Hematopoietic multipotent progenitor cell treated with erythropoietin and hydrocortisone succinate and interleukin-3 and kit ligand, for 8 days (in vitro differentiated cells): ENCODE data around the gene CDK19.
"Not testable (repeated sequence)": the region's sequence is repeated elsewhere in the genome, so short reads cannot be mapped to it uniquely, and the experiment has no call there.

Experiments used
- DNase-seq: peaks from one replicate; pipeline ENCODE4 v3.0.0-alpha.2; 2015

Gene CDK19

DNA sequence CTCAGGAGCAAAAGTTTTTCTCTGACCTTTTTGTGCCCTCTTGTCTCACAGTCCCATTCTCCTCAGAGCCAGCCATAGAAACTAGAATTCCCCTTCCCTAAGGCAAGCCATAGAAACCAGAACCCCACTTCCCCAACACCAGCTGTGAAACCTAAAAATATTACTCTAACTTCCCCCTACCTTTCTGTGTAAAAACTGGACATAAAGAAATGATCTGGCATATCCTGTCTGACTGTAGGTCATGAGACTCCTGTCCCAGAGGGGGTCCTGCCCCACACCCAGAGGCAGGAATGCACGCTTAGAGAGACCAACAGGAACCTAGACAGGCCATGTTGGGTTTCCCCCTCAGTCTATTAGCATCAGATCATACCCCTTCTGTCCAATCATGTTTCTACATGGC is 198.2 kb downstream of the CDK19 start:
- DNase-seq = no peak

DNA sequence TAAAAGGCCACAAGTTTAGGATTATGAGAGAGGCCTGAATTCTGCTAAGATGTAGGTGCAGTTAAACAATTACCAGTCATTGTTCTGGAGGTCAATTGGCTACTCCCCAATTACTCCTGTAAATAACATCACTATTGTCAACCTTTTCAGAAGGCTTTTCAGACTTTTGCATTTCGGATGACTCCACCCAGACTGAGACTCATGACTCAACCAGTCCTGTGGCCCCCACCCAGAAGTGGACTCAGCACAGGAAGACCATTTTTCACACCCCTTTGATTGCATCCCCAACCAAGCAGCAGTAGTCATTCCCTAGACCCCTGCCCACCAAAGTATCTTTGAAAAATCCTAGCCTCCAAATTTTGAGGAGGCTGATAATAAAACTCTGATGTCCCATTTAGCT is 199.5 kb downstream of the CDK19 start:
- DNase-seq = no peak

DNA sequence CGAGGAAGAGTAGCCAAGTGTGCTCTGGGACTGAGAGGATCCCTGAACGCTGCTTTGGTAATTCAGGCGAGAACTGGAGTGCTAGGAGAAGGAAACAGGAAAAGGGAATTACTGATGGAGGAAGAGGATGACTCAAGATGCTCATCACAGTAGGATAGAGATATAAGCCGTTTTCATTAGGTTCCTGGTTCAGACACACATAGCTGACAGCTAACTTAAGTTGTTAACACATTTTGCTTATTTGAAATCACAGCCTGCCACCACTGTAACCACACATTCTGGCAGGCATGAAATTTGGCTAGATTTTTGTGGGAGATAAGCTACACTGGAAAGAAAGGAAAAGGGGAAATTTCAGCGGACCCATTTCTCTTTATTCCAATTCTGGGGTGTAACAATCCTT is 200.7 kb downstream of the CDK19 start:
- DNase-seq = no peak

DNA sequence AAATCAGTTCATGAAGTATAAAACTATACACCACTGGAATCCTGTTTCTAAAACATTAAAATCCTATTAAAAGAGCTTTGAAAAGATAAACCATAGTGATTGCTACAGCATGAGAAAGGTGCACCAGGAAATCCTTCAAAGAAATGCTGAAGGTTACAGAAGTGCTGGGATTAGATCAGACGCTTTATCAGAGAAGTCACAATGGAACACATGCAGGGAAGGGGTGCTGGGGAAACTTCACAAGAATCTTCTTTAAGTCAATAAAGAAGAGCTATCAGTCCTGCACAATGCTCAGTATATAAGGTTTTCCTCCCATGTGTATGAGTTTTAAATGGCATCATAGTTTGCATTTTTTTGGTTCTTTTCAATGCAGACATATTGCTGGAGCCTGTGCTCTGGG is 201.2 kb downstream of the CDK19 start:
- DNase-seq = no peak

DNA sequence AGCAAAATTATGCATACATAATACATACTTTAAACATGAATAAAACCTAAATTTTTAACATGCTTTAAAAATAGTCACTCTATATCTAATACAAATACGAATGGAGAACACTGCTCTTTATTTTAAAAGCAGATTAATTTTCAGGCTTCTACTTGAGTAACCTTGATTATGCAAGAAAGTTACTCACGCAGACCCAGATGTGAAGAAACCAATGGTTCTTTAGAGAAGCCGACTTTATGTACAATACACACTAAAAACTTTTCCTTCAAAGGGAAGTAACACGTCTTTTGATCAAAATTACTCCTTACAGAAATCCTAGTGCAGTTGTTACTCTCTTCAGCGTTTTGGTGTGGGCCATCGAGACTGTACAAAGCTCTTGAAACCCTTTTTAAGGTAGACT is 201.9 kb downstream of the CDK19 start:
- DNase-seq = no peak

DNA sequence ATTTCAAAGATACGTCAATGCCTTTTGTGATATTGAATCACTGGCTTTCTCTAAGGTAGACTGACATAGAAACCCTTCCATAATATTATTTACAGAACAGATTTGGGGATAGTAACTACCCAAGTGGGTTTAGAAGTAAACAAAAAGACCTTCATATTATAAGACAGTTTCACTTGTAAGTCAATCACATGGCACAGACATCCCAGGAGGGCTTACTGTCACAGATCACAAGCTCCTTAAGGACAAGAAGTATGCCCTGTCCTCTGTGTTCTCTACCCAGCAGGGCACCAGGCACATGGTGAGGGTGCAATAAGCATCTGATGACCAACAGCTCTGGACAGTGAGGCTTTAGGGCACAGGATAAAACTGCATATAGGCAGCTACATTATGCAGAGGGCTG is 203.0 kb downstream of the CDK19 start:
- DNase-seq = no peak

DNA sequence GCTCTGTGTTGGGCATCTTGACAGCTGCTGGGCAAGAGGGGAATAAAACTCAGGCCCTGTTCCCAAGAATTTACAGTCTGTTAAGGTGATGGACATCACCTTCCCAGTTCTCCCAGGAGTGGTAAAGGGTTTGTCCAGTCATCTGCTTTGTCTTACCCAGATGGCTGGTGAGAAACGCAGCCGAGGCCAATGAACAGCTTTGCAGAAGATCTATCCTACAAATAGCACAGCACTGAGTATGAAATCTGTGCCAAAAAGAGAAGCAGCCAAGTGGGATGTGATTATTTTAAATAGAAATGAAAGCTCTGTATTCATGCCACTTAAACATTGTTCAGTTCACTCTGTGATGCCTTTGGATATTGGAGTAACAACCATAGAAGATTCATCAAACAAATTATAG is 206.2 kb downstream of the CDK19 start:
- no peak for DNase-seq

DNA sequence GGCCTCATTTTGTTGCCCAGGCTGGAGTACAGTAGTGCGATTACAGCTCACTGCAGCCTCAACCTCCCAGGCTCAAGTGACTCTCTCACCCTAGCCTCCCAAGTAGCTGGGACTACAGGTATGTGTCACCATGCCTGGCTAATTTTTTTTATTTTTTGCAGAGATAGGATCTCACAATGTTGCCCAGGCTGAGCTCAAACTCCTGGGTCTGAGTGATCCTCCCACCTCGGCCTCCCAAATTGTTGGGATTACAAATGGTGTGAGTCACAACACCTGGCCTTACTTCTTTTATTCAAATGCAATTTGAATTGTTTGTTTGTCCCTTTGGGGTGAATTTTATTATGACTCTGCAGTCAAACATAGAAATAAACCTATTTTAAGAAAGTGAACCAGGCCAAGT is 207.1 kb downstream of the CDK19 start:
- no peak for DNase-seq

DNA sequence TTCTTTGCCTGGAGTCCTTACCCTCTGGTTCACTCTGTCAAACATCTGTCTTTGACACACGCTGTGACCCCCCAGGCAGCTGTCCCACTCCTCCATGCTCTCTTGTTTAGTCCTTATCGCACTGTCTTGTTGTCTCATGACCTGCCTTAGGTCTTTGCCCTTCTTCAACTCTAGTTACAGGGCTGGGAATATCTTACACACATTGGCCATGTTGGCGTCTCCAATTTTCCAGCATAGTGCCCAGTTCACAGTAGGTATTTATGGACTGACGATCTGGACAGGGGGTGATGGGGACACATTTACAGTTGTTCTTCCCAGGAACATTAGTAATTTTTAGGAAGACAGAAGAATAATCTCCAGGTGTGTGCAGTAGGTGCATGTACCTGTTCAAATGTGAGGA is 209.1 kb downstream of the CDK19 start:
- DNase-seq = no peak

DNA sequence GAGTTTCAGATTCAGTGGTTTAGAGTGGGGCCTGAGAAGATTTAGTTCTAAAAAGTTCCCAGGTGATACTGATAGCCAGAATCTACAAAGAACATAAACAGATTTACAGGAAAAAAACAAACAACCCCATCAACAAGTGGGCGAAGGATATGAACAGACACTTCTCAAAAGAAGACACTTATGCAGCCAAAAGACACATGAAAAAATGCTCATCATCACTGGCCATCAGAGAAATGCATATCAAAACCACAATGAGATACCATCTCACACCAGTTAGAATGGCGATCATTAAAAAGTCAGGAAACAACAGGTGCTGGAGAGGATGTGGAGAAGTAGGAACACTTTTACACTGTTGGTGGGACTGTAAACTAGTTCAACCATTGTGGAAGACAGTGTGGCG is 214.6 kb downstream of the CDK19 start:
- not testable (repeated sequence) for DNase-seq

DNA sequence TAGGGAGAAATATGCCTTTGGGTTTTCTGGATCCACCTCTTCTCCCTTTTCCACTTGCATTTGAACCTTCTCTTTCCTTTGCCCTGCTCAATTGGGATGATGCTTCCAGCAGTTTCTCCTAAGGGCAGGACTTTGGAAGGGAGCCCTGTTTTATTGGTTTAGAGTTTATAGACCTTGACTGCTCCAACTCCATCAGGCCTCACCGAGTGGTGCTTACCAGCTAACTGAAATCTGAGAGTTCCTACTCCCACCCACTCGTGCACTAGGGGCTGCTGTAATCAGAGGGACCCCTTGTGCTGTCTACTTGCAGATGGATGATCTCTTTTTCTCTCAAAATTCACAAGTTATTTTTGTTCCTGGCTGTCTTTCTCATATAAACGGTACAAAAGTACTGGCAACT is 217.5 kb downstream of the CDK19 start:
- DNase-seq = no peak

DNA sequence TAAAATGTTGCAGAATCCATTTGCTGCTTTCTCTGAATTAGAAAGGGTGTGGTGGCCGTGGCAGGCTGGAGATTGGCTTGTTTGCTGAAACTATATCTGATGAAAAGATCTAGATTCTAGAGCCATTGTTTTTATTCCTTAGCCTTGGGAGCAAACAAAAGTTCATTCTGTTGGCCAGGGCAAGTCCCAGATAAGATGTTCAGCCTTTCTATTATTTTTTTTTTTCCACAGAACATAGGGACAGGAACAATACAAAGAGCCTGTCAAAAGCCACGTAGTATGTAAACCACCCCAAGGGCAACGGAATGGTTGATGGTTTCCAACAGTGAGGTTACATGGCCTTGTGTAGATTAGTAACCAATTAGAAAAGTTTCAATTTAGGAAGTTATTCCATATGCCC is 218.9 kb downstream of the CDK19 start:
- DNase-seq = no peak

DNA sequence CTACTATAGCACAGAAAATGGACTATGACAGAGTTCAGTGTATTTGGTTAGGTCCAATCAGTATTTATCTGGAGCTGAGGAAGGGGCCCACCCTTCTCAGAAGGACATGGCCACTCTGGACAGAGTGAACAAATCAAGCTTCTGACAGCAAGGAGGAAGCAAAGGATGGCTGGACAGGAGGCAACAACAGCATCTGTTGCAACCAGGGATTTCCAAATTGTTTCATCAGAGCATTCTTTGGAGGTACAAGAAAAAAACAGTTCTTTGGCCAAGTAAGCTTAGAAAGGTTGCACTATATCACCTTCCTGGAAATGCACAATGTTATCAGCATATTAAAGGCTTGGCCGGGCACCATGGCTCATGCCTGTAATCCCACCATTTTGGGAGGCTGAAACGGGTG is 220.2 kb downstream of the CDK19 start:
- DNase-seq = no peak

DNA sequence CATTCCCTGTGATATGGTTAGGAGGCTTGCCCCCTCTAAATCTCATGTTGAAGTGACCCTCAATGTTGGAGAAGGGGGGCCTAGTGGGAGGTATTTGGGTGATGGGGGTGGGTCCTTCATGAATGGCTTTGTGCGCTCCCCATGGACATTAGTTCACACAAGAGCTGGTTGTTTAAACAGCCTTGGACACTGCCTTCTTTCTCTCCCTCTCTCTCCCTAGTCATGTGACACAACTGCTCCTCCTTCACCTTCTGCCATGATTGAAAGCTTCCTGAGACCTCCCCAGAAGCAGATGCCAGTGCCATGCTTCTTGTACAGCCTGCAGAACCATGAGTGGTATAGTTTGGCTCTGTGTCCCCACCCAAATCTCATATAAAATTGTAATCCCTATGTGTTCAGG is 221.6 kb downstream of the CDK19 start:
- DNase-seq = no peak

DNA sequence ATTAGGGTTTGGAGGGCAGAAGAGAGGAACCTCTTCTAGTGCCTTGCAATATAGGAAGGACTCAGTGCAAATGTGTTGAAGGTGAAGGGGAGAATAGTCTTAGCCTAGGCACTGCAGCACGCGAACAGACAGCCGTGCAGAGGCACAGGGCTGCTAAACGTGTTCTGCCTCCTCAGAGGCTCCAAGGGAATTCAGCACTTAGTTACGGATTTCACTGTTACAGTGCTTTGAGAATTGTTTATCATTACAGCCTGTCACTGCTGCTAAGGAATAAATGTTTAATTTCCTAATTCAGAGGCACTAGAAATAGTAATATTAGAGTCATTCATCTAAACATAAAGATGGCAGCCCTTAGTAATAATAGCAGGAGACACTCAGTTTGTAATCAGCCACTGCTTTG is 222.5 kb downstream of the CDK19 start:
- DNase-seq = no peak

DNA sequence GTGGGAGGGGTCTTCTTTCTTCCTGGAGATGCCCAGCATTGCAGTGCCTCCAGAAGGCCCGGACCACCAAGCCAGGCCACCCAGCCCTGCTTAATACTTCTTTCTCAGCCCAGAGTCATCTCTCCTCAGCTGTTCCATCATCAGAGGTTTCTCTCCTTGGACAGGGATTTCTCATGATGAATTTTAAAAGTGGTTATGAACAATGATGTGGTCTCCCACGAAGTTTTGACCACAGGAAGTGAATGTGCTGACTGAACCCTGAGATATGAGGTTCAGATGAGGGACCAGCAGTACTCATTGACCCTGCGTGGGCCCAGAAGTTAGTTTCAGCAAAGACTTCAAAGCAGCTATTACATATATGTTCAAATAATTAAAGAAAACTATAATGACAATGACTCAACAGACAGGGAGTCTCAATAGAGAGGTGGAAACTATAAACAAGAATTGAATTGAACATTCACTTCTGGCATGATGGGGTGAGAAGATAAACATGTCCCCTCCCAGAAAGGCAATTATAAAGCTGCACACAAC is 224.4 kb downstream of the CDK19 start:
- no peak for DNase-seq

DNA sequence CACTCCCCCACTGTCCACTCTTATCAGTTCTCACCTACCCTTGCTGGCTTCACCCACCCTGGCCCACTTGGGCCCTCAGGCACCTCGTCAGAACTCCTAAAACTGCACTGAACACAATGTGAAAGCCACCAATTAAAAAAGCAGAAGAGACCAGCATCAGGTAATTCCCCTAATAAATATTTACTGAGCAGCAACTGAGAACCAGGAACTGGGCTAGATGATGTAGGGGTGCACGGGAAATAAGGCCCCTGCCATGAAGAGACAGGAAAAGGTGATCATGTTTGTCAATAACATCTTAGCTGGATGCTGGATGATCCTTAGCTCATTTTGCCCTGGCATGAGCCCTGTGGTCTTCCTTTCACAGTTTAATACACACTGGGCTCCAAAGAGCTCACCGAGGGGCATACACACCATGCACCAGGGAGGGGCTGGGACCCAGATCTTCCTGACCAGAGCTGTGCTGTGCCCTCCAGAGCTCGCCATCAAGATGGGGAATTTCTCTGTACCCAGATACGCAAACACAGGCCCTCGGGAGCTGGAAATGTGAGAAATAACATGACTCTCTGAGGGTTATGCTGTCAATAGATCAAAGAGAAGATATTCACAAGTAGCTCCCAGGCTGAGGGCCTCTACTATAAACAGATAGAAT is 225.3 kb downstream of the CDK19 start:
- no peak for DNase-seq

DNA sequence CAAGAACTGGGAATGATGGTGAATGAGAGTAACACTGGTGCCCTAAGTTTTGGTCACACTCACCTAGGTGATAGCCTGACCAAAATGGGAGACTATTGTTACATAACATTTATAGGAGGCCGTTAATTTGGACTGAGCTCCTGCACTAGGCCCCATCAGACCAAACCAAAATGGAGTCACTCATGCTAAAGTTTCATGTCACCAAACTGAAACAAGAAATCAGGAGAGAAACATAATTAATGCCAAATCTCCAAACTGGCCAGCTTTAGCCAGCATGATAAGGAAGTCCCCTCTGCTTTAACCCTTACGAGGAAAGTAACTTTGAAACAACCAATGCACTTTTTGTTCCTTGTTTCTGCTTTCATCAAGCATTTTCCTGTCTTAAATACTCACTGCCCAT is 227.9 kb downstream of the CDK19 start:
- DNase-seq = no peak

DNA sequence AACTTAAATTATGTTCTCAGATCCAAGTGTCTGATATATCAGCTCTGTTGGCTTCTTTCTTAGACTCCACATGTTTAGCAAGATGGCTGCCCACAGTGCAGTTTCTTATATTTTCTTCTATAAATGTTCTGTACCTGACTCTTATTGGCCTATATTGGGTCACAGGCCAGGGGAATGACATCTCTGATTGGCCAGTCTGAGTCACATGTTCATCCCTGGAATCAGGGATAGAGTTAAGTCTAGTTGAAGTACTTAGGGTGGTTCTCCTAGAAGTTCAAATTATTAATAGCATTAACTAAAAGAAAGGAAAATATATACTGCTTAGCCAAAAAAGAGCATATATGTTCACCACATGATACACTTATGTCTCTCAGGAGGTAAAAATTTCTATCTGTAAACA is 233.6 kb downstream of the CDK19 start:
- DNase-seq = no peak

DNA sequence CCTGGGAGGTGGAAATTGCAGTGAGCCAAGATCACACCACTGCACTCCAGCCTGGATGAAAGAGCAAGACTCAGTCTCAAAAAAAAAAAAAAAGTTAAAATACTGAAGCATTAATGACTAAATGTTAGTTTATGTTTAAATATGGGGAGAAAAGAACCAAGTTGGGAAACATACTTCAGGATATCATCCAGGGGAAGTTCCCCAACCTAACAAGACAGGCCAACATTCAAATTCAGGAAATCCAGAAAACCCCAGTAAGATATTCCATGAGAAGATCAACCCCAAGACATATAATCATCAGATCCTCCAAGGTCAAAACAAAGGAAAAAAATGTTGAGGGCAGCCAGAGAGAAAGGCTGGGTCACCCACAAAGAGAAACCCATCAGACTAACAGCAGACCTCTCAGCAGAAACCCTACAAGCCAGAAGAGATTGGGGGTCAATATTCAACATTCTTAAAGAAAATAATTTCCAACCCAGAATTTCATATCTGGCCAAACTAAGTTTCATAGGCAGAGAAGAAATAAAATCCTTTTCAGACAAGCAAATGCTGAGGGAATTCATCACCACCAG is 237.6 kb downstream of the CDK19 start:
- not testable (repeated sequence) for DNase-seq

DNA sequence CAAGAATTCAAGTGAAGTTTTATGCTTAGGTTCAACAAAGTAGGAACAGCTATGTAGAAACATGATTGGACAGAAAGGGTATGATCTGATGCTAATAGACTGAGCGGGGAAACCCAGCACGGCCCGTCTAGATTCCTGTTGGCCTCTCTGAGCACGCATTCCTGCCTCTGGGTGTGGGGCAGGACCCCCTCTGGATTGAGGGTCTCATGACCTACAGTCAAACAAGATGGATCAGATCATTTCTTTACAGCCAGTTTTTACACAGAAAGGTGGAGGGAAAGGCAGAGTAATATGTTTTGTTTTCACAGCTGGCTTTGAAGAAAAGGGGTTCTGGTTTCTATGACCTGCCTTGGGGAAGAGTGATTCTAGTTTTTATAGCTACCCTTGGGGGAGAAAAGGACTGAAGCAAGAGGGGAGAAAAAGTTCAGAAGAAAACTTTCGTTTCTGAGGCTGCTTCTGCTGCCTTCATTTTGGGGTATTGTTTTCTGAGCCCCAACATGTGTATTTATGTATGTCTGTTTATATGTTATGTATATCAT is 239.3 kb downstream of the CDK19 start:
- no peak for DNase-seq

DNA sequence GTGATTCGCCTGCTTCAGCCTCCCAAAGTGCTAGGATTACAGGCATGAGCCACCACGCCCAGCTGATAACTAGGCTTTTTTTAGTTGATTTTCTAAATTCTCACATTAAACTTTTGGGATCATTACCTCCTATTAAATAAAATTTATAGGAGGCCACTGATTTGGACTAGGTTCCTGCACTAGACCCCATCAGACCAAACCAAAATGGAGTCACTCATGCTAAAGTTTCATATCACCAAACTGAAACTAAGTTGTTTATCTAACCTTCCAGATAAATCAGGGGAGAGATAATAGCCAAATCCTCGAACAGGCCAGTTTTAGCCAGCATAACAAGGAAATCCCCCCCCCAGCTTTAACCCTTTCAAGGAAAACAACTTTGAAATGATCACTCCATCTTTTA is 240.5 kb downstream of the CDK19 start:
- DNase-seq = no peak

DNA sequence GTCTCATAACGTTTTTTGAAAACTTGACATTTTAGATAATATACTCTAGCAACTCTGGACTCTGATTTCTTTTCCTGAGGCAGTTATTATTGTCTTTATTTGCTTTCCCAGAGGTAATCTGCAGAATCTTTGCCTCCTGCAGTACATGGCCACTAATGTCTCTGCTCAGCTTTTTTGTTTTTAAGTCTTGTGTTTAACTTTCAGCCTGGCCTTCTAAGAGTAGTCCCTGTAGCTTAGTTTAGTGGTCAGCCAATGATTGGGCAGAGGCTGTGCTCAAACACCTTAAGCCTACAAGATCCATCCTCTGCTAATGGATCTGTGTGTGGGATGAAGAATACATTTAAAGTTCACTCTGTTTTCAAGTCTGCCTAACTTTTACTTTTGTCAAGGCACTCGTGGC is 241.7 kb downstream of the CDK19 start:
- no peak for DNase-seq

DNA sequence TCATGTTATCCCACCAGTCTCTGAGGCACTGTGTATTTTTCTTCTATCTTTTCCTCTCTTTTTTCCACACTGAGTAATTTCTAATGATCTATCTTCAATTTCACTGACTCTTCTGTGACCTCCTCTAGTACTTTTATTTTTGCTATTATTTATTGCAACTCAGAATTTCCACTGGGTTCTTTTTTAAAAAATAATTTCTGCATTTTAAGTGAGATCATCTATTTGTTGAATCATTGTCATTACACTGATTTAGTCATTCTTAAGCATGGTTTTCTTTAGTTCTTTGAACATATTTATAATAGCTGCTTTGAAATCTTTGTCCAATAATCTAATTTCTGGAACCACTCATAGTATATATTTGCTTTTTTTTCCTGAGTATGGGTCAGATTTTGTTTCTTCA is 242.1 kb downstream of the CDK19 start:
- no peak for DNase-seq
